ENCODE results near the gene RCSD1.

Gene RCSD1

GRCh38 chr1:167752219-167752985, 122.4 kb downstream of the RCSD1 start:
- DNase-seq (ENCODE audit: low read depth) = peak; percentile 47
- no peak overlapping the region for H3K4me3 ChIP-seq (ENCODE audit: low read length)
- TF ChIP-seq, protein P1, sequence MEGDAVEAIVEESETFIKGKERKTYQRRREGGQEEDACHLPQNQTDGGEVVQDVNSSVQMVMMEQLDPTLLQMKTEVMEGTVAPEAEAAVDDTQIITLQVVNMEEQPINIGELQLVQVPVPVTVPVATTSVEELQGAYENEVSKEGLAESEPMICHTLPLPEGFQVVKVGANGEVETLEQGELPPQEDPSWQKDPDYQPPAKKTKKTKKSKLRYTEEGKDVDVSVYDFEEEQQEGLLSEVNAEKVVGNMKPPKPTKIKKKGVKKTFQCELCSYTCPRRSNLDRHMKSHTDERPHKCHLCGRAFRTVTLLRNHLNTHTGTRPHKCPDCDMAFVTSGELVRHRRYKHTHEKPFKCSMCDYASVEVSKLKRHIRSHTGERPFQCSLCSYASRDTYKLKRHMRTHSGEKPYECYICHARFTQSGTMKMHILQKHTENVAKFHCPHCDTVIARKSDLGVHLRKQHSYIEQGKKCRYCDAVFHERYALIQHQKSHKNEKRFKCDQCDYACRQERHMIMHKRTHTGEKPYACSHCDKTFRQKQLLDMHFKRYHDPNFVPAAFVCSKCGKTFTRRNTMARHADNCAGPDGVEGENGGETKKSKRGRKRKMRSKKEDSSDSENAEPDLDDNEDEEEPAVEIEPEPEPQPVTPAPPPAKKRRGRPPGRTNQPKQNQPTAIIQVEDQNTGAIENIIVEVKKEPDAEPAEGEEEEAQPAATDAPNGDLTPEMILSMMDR (IDR thresholded peaks at IDR 0.05; ENCODE audit: insufficient read depth, low read depth, low read length, missing control alignments) = no peak

DNA sequence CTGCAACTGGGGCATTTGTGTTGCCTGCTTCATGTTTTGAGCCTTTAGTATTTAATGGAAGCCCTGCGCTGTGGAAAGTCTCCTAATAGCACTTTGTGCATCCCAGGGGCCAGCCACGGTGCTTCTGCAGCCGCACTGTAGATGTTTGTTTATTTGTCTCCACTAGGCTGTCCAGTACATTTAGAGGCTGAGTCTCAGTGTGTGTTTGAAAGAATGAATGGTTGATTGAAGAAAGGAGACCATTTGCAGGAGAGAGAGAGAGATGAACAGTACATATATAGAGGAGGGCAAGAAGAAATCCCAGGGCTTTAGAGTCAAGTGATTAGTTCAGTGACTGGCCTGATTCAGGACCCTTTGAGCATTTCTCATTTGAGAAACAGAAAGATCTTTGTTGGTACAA, 125.6 kb downstream of the RCSD1 start:
- TF ChIP-seq, protein P1 (IDR thresholded peaks at IDR 0.05; ENCODE audit: insufficient read depth, low read depth, low read length, missing control alignments) = no peak
- no peak for DNase-seq (ENCODE audit: low read depth)
- H3K4me3 ChIP-seq (ENCODE audit: low read length) = no peak overlapping the region
